ENCODE results near the gene WEE1. TPM values are rescaled to one million over a fixed set of nuclear protein-coding genes. Genes with fewer than 3 reads are reported as not detected.
A peak's percentile ranks its signal among the peaks of the same experiment; 100 is the strongest.
"Not testable (repeated sequence)": the region's sequence is repeated elsewhere in the genome, so short reads cannot be mapped to it uniquely, and the experiment has no call there.

WEE1 gene
- total RNA-seq (2014; rRNA removed; shearing (Covaris generic)), result 46.7 and 53.8 TPM in 2 replicates

DNA sequence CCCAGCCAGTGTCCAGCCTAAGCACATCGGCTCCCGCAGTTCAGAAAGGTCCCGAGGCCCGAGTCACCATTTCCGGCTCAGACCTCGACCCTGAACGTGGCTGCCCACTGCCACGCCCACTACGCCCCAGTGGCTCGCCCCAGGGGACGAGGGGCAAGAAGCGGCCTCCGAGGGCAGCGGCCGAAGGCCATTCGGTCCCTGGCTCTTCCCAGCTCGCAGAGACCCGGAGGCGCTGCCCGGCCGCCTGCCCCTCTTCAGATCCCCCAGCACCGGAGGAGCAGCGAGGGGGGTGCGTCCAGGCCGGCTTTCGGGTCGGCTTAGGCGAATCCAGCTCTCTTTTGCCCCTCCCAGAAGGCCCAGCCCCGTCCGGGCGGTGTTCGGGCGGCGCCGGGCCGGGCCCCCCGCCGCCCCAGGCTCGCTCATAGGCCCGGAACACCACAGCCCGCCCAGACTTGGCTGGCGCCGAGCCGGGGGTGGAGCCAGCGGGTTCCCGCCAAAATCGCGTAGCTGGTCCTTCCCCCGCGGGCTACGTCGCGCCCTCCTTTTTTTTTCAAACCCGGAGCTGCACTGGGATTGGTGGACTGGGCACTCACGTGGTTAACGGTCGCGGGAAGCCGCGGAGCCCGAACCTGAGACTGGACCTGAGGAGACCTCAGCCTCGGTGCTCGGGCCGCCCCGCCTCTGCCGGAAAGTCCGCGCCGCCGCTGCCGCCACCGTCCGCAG lies at the start of gene WEE1:
TSS of gene WEE1 (plus strand) at position 619 of the 723 bp plus-strand sequence. CDS start 264 bp downstream, outside the sequence.
- peak; percentile 96 for DNase-seq (ENCODE audit: low spot score)

DNA sequence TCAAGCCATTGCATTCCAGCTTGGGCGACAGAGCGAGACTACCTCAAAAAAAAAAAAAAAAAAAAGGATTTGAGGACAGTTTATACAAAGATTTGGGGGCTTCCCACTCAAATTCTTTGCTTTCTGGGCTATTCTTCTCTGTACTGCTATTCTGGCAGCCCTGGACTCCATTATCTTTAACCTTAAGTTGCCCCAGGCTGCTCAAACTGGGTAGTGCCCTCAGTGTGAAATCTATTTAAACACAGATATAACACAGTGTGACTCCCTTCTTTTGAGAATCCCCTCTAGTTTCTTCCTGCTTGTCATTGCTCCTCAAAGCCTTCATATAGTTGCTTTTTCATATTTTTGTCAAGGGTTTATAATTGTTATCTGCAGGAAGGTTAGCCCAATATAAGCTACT lies 49.5 kb upstream of the WEE1 start:
- no peak for DNase-seq (ENCODE audit: low spot score)

DNA sequence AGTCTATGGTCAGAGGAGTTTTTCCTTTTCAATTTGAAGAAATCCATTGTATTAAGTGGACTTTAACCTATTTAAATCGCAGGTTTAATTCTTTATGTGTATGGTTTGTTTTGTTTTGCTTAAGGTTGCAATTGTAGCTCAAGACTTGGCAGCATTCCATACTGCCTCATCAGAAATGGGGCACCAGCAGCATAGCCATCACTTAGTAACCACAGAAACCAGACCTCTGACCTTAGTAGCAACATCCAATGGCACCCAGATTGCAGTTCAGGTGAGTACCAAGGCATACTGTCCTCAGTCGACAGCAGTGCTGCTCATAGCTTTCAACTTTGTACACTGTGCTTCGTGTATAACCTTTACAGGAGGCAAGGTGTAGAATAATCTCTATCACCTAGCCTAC lies 48.4 kb upstream of the WEE1 start:
- no peak for DNase-seq (ENCODE audit: low spot score)

DNA sequence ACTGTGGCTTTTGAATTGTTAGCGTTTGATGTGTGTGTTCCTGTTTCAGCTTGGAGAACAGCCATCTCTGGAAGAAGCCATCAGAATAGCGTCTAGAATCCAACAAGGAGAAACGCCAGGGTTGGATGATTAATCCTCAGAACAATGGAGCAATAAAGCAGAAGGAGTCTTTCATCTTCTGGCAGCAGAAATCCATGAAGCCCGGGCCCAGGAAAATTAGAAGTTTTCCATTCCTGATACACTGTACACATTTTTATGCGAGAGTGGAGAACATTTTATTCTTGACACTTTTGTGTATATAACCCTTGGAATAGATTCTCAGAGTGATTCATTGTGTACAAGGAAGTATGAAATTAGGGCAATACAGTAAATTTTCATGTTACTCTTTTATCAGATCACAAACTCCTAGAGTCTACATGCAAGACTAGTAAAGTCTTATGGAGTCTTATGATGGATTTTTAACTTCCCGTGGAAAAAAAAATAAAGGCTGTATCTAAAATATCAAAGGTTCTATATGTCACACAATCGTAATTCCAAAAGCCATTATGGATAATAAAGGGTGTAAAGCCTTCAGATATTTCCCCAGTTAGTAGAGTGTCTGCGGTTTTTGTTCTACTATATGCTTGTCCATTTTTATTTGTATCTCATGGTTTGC lies 45.9 kb upstream of the WEE1 start:
- DNase-seq (ENCODE audit: low spot score), result no peak

DNA sequence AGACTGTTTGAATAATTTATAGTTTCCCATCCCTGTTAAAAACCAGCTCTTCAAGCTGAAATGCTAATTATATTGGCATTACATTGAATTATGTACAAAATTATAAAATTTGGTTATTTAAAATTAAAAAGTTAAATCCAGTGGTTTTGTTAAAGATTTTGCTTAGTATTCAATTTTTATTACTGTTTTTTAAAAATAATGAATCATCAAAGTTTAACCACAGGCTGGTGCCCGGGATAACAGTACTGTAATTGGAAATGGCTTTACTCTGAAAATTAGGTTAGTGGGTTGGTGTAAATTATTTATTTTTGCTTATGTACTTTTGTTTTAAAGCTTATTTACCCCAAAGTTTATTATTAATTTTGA lies 45.4 kb upstream of the WEE1 start:
- no peak for DNase-seq (ENCODE audit: low spot score)

DNA sequence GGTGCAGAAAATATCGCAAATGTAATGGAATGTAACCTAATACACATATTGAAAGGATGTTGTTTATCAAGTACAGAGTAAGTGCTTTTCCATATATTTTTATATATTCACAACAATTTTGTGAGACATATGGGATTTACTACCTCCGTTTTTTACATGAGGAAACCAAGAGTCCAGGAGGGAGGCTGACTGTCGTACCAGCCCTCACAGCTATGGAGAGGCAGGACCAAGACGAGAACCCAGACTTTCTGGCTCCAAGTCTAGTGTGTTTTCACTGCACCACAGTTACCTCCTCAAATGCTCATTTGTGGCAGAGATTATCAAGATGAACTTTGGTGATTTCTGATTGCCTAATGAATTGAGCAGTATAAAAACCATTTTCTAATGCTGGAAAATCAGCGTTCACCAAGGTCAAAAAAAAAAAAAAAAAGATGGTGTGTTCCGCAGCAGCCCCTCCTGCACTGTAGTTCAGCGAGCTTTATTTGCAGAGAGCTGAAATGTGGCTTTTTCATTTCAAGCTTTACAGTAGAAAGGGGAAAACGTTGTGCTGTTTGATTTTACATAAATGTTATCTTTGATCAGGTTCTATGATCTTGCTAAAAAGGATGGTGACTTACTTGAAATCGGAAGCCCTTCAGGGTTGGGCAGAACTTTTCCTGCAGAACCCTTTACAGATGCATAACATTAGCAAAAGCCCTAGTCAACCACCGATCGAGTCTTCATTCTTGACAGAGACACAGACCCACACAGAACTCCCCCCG lies 44.7 kb upstream of the WEE1 start:
- DNase-seq (ENCODE audit: low spot score), result no peak

DNA sequence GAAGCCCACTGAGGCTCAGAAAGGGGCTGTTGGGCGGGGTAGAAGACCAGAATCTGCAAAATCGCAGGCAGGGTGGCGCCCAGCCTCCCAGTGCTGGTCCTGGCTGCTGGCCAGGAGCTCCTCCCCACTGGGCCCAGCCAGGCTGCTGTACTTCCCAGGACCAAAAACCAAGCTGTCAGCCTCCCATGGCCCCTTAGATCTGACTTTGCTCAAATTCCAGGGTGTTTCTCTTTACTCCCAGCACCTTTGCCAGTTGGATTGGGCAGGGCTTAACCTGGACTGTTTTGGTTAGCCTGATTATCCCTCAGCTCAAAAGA lies 44.2 kb upstream of the WEE1 start:
- no peak for DNase-seq (ENCODE audit: low spot score)

DNA sequence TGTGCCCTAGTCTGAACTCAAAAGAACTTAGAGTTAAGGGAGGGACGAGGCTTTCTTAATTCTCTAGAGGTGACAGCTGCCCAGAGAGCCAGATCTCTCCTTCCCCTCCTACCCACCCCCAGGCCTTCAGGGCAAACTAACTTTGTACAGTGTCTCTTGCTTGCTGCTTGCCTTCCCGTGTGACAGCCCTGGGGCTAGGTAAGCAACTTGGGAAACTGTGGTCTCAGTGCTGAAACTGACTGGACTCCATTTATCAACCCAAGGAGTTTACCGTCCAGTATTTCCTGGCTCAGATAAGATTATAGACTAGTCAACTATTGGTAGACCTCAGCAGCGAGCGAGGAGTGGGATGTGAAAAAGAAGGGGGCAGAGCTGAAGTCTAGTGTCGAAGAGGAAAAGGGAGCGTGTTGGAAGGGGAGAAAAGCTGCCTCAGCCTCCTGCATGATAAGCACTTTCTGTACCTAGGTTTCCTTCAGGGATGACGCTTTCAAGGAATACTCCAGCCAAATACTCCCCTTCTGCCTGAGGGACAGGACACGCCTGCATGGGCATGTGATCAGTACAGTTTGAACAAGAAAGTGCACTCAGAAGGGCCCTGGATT lies 43.3 kb upstream of the WEE1 start:
- no peak for DNase-seq (ENCODE audit: low spot score)

DNA sequence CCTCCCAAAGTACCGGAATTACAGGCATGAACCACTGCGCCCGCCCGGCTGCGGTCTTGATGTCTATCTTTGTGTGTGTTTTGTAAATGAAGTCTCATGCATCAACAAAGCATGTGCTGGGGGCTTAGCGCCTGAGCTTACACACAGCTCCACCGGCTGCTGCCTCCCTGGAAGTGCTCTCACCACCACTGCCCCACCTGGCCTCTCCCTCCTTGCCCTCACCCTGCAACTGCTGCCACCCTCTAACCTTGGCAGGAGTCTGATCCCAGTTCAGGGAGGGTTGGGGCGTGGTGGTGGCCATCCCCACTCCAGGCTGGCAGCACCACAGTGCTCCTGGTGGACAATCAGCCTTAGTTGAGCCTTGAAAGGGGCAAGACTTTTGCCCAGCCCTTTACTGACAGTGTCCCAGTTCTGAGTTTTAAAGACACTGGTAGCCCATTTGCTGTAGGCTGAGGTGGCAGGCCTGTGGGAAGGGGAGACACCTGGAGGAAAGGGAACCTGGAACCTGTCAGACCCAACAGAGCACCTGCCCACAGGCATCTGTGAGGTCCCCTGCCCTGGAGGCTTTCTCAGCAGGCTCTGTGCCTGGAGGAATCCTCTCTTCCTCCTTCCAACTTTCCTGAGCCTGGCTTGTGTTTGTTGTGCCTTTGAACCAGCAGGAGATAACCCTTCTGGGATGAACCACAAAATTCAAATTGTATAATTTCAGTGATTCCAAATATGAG lies 42.4 kb upstream of the WEE1 start:
- no peak for DNase-seq (ENCODE audit: low spot score)

DNA sequence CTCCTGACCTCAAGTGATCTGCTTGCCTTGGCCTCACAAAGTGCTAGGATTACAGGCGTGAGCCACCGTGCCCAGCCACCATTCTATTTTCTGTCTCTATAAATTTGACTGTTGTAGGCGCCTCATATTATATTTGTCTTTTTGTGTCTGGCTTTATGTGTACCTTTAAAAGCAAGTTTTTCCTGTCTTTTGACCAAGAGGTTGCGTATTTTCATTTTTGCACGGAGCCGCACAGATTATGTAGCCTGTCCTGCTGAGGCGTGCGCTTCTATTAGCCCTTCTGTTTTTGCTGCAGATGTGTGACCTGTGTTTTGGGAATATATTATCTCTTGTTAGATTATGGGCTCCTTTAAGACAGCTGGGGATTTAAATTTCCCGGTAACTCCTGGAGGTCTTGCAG lies 40.4 kb upstream of the WEE1 start:
- DNase-seq (ENCODE audit: low spot score), result no peak

DNA sequence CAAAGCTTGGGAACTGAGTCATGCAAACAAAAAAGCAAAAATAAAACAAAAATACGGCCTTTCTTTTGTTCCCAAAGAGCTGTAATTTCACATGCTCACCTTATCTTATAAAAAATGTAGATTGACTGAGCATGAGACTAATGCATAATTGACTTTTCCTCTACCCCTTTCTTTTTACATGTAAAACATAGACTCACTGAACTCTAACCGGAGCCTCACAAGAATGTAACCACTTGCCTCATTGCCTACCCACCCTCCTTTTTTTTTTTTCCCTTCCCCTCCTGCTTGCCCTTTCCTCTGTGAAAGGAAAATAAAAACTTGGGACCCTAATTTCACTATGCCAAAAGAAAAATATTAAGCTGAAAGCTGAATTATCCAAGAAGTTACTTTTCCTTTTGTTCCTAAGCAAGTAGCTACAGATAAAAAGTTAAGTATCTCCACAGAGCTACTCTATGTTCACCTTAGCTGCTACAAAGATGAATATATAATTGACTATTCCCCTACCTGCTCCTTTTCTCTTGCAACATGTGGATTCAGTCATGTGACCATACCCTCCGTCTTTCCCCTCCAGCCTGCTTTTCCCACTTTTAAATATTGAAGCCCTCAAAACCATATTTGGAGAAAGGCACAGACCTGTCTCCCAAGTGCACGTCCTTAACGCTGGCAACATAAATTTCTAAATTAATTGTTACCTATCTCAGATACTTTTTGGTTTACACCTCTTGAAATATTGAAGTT lies 39.6 kb upstream of the WEE1 start:
- no peak for DNase-seq (ENCODE audit: low spot score)

GRCh38 chr11:9535189-9535781 lies 38.2 kb upstream of the WEE1 start:
- DNase-seq (ENCODE audit: low spot score), result peak; percentile 70

- DNase-seq (ENCODE audit: low spot score), result no peak
These were observed 34.9 kb upstream of the WEE1 start for GRCh38 chr11:9538548-9538947.

DNA sequence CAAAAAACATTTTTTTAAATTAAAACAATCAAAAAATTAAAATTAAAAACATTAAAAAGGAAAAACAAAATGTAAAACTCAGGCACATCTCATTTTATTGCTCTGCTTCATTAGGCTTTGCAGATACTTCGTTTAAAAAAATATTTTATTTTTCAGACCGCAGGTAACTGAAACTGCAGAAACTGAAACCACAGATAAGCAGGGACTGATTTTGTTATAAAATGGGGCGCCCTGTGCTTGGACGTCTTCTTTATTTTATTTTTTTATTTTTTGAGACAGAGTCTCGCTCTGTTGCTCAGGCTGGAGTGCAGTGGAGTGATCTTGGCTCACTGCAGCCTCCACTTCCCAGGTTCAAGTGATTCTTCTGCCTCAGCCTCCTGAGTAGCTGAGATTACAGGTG lies 24.3 kb upstream of the WEE1 start:
- not testable (repeated sequence) for DNase-seq (ENCODE audit: low spot score)

GRCh38 chr11:9550191-9550628 lies 23.3 kb upstream of the WEE1 start:
- no peak for DNase-seq (ENCODE audit: low spot score)

DNA sequence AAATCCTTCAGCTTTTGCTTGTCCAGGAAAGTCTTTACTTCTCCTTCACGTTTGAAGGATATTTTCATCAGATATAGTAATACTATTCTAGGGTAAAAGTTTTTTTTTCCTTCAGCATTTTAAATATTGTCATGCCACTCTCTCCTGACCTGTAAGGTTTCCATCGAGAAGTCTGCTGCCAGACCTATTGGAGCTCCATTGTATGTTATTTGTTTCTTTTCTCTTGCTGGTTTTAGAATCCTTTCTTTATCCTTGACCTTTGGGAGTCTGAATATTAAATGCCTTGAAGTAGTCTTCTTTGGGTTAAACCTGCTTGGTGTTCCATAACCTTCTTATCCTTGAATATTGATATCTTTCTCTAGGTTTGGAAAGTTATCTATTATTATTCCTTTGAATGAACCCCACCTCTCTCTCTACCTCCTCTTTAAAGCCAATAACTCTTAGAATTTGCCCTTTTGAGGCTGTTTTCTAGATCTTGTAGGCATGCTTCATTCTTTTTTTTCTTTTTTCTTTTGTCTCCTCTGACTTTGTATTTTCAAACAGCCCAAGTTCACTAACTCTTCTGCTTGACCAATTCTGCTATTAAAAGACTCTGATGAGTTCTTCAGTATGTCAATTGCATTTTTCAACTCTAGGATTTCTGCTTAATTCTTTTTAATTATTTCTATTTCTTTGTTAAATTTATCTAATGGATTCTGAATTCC lies 12.0 kb upstream of the WEE1 start:
- DNase-seq (ENCODE audit: low spot score), result no peak

DNA sequence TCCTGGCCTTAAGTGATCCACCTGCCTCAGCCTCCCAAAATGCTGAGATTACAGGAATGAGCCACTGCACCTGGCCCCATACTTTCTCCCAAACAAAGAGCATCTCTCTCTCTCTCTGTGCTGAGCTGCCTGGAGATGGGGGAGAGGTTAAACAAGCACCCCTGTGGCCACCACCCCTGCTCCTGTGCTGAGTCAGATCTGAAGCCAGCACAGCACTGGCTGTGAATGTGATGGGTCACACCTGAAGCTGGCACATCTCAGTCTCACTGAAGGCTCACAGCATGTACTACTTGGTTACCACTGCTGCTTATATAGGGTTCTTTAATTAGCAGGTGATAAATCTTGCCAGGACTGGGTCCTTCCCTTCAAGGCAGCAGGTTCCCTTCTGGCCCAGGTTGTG lies 10.8 kb upstream of the WEE1 start:
- no peak for DNase-seq (ENCODE audit: low spot score)

DNA sequence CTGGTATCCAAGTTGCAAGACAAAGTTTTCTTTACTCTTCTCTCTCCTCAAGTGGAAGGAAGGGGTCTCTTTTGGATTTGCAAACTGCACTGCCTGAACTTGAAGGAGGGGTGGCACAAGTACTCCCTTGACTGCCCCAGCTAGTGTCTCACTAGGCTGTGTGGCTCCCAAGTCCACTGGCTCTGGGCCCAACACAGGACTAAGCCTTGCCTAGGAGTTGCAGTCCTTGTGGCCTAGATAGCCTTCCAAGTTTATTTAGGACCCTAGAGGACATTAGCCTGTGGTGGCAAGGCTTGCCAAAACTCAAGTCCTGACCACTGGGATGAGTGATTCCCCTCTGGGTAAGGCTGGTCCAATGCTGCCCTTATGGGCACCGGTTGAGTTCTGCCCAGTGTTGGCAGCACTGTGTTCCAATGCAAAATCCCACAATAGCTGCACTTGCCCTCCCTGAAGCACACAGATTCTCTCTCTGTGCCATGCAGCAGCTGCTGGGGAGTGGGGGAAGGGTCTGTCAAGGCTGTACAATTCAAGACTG lies 10.2 kb upstream of the WEE1 start:
- no peak for DNase-seq (ENCODE audit: low spot score)

- peak; percentile 100 for DNase-seq (ENCODE audit: low spot score)
These were observed 7.5 kb upstream of the WEE1 start for GRCh38 chr11:9565822-9566560.

Measured in H4 (cell line).